ENCODE data around the gene PITRM1.

The PITRM1 gene

GRCh38 chr10:3162533-3162932, 10.0 kb downstream of the PITRM1 start:
- H3K36me3 ChIP-seq (ENCODE audit: control insufficient read depth, insufficient read depth, low read length, severe bottlenecking) = peaks cover 98% of the 10 kb centered on the region
- H3K4me1 ChIP-seq (ENCODE audit: control insufficient read depth, insufficient read depth, low read length) = no peaks in the 10 kb centered on the region

GRCh38 chr10:3159152-3159551, 13.4 kb downstream of the PITRM1 start:
- H3K9ac ChIP-seq (ENCODE audit: low read length) = no peak overlapping the region
- DNase-seq (ENCODE audit: low read depth) = no peak
- no peaks in the 10 kb centered on the region for H3K9me3 ChIP-seq (ENCODE audit: control insufficient read depth, low read length)
- no peaks in the 10 kb centered on the region for H3K4me1 ChIP-seq (ENCODE audit: control insufficient read depth, insufficient read depth, low read length)
- H3K27me3 ChIP-seq (replicated peaks; ENCODE audit: control insufficient read depth, insufficient read depth, low read length) = no peaks in the 10 kb centered on the region
- H3K4me3 ChIP-seq (ENCODE audit: low read length) = no peak overlapping the region
- peaks cover 98% of the 10 kb centered on the region for H3K36me3 ChIP-seq (ENCODE audit: control insufficient read depth, insufficient read depth, low read length, severe bottlenecking)

More at GRCh38 chr10:3162533-3162932, 10.0 kb downstream of the PITRM1 start:
- Histone ChIP-seq H3K9me3 (ENCODE audit: control insufficient read depth, low read length) (no peaks in the 10 kb centered on the region), H3K27me3 (replicated peaks; ENCODE audit: control insufficient read depth, insufficient read depth, low read length) (no peaks in the 10 kb centered on the region), H3K9ac (ENCODE audit: low read length) (no peak overlapping the region), H3K4me3 (ENCODE audit: low read length) (no peak overlapping the region)
- no peak for DNase-seq (ENCODE audit: low read depth)

GRCh38 chr10:3154666-3155065, 17.9 kb downstream of the PITRM1 start:
- no peaks in the 10 kb centered on the region for H3K27me3 ChIP-seq (replicated peaks; ENCODE audit: control insufficient read depth, insufficient read depth, low read length)
- H3K9ac ChIP-seq (ENCODE audit: low read length) = no peak overlapping the region
- no peak for DNase-seq (ENCODE audit: low read depth)
- no peaks in the 10 kb centered on the region for H3K4me1 ChIP-seq (ENCODE audit: control insufficient read depth, insufficient read depth, low read length)
- H3K4me3 ChIP-seq (ENCODE audit: low read length) = no peak overlapping the region
- peaks cover 100% of the 10 kb centered on the region for H3K36me3 ChIP-seq (ENCODE audit: control insufficient read depth, insufficient read depth, low read length, severe bottlenecking)
- no peaks in the 10 kb centered on the region for H3K9me3 ChIP-seq (ENCODE audit: control insufficient read depth, low read length)

GRCh38 chr10:3152566-3152935, 20.0 kb downstream of the PITRM1 start:
- no peak for DNase-seq (ENCODE audit: low read depth)
- Histone ChIP-seq H3K27me3 (replicated peaks; ENCODE audit: control insufficient read depth, insufficient read depth, low read length) (no peaks in the 10 kb centered on the region), H3K4me3 (ENCODE audit: low read length) (no peak overlapping the region), H3K9ac (ENCODE audit: low read length) (no peak overlapping the region), H3K36me3 (ENCODE audit: control insufficient read depth, insufficient read depth, low read length, severe bottlenecking) (peaks cover 100% of the 10 kb centered on the region), H3K9me3 (ENCODE audit: control insufficient read depth, low read length) (no peaks in the 10 kb centered on the region), H3K4me1 (ENCODE audit: control insufficient read depth, insufficient read depth, low read length) (no peaks in the 10 kb centered on the region)

- H3K36me3 ChIP-seq (ENCODE audit: control insufficient read depth, insufficient read depth, low read length, severe bottlenecking) = peaks cover 100% of the 10 kb centered on the region
Measured at GRCh38 chr10:3151889-3152565, 20.6 kb downstream of the PITRM1 start.

GRCh38 chr10:3150961-3151360, 21.6 kb downstream of the PITRM1 start:
- Histone ChIP-seq H3K4me1 (ENCODE audit: control insufficient read depth, insufficient read depth, low read length) (no peaks in the 10 kb centered on the region), H3K9ac (ENCODE audit: low read length) (no peak overlapping the region), H3K36me3 (ENCODE audit: control insufficient read depth, insufficient read depth, low read length, severe bottlenecking) (peaks cover 100% of the 10 kb centered on the region), H3K27me3 (replicated peaks; ENCODE audit: control insufficient read depth, insufficient read depth, low read length) (no peaks in the 10 kb centered on the region), H3K9me3 (ENCODE audit: control insufficient read depth, low read length) (no peaks in the 10 kb centered on the region), H3K4me3 (ENCODE audit: low read length) (no peak overlapping the region)
- DNase-seq (ENCODE audit: low read depth) = no peak

More at GRCh38 chr10:3151889-3152565, 20.6 kb downstream of the PITRM1 start:
- Histone ChIP-seq H3K27me3 (replicated peaks; ENCODE audit: control insufficient read depth, insufficient read depth, low read length) (no peaks in the 10 kb centered on the region), H3K9me3 (ENCODE audit: control insufficient read depth, low read length) (no peaks in the 10 kb centered on the region), H3K4me1 (ENCODE audit: control insufficient read depth, insufficient read depth, low read length) (no peaks in the 10 kb centered on the region), H3K9ac (ENCODE audit: low read length) (no peak overlapping the region), H3K4me3 (ENCODE audit: low read length) (no peak overlapping the region)
- no peak for DNase-seq (ENCODE audit: low read depth)

- H3K9ac ChIP-seq (ENCODE audit: low read length) = no peak overlapping the region
- DNase-seq (ENCODE audit: low read depth) = no peak
- H3K4me1 ChIP-seq (ENCODE audit: control insufficient read depth, insufficient read depth, low read length) = no peaks in the 10 kb centered on the region
- H3K27me3 ChIP-seq (replicated peaks; ENCODE audit: control insufficient read depth, insufficient read depth, low read length) = no peaks in the 10 kb centered on the region
- H3K36me3 ChIP-seq (ENCODE audit: control insufficient read depth, insufficient read depth, low read length, severe bottlenecking) = peaks cover 100% of the 10 kb centered on the region
- no peaks in the 10 kb centered on the region for H3K9me3 ChIP-seq (ENCODE audit: control insufficient read depth, low read length)
- no peak overlapping the region for H3K4me3 ChIP-seq (ENCODE audit: low read length)
Measured at GRCh38 chr10:3150366-3150765, 22.2 kb downstream of the PITRM1 start.

GRCh38 chr10:3149918-3150317, 22.7 kb downstream of the PITRM1 start:
- Histone ChIP-seq H3K27me3 (replicated peaks; ENCODE audit: control insufficient read depth, insufficient read depth, low read length) (no peaks in the 10 kb centered on the region), H3K9ac (ENCODE audit: low read length) (no peak overlapping the region), H3K36me3 (ENCODE audit: control insufficient read depth, insufficient read depth, low read length, severe bottlenecking) (peaks cover 100% of the 10 kb centered on the region), H3K9me3 (ENCODE audit: control insufficient read depth, low read length) (no peaks in the 10 kb centered on the region), H3K4me3 (ENCODE audit: low read length) (no peak overlapping the region), H3K4me1 (ENCODE audit: control insufficient read depth, insufficient read depth, low read length) (no peaks in the 10 kb centered on the region)
- DNase-seq (ENCODE audit: low read depth) = no peak

- Histone ChIP-seq H3K27me3 (replicated peaks; ENCODE audit: control insufficient read depth, insufficient read depth, low read length) (no peaks in the 10 kb centered on the region), H3K9me3 (ENCODE audit: control insufficient read depth, low read length) (no peaks in the 10 kb centered on the region), H3K4me3 (ENCODE audit: low read length) (no peak overlapping the region), H3K36me3 (ENCODE audit: control insufficient read depth, insufficient read depth, low read length, severe bottlenecking) (peaks cover 100% of the 10 kb centered on the region), H3K9ac (ENCODE audit: low read length) (no peak overlapping the region), H3K4me1 (ENCODE audit: control insufficient read depth, insufficient read depth, low read length) (no peaks in the 10 kb centered on the region)
- DNase-seq (ENCODE audit: low read depth) = no peak
Measured at GRCh38 chr10:3148994-3149393, 23.6 kb downstream of the PITRM1 start.

- DNase-seq (ENCODE audit: low read depth) = no peak
- Histone ChIP-seq H3K9me3 (ENCODE audit: control insufficient read depth, low read length) (no peaks in the 10 kb centered on the region), H3K27me3 (replicated peaks; ENCODE audit: control insufficient read depth, insufficient read depth, low read length) (no peaks in the 10 kb centered on the region), H3K4me1 (ENCODE audit: control insufficient read depth, insufficient read depth, low read length) (no peaks in the 10 kb centered on the region), H3K9ac (ENCODE audit: low read length) (no peak overlapping the region), H3K36me3 (ENCODE audit: control insufficient read depth, insufficient read depth, low read length, severe bottlenecking) (peaks cover 100% of the 10 kb centered on the region), H3K4me3 (ENCODE audit: low read length) (no peak overlapping the region)
Measured at GRCh38 chr10:3148041-3148440, 24.5 kb downstream of the PITRM1 start.

- H3K9me3 ChIP-seq (ENCODE audit: control insufficient read depth, low read length) = no peaks in the 10 kb centered on the region
- peaks cover 99% of the 10 kb centered on the region for H3K36me3 ChIP-seq (ENCODE audit: control insufficient read depth, insufficient read depth, low read length, severe bottlenecking)
- no peaks in the 10 kb centered on the region for H3K4me1 ChIP-seq (ENCODE audit: control insufficient read depth, insufficient read depth, low read length)
- H3K27me3 ChIP-seq (replicated peaks; ENCODE audit: control insufficient read depth, insufficient read depth, low read length) = no peaks in the 10 kb centered on the region
- no peak overlapping the region for H3K9ac ChIP-seq (ENCODE audit: low read length)
- H3K4me3 ChIP-seq (ENCODE audit: low read length) = no peak overlapping the region
- no peak for DNase-seq (ENCODE audit: low read depth)
Measured at GRCh38 chr10:3147117-3147820, 25.3 kb downstream of the PITRM1 start.
